A172 (cell line): ENCODE data around the gene STK32C. TPM values are rescaled to one million over a fixed set of nuclear protein-coding genes. Genes with fewer than 3 reads are reported as not detected.

ENCODE experiments used
- DNase-seq: peaks from one replicate; pipeline ENCODE4 v3.0.0-alpha.2; 2015; ENCODE audit warnings: low spot score
- total RNA-seq: library from RNA; depleted of rRNA; stranded (reverse); fragments of >200 nt; shearing (Covaris generic); gene quantifications from 2 replicates; pipeline ENCODE4 v1.2.3, GENCODE V29; 2014

Gene STK32C
- total RNA-seq, 1 experiment from 2014 or later: 23.0 TPM

DNA sequence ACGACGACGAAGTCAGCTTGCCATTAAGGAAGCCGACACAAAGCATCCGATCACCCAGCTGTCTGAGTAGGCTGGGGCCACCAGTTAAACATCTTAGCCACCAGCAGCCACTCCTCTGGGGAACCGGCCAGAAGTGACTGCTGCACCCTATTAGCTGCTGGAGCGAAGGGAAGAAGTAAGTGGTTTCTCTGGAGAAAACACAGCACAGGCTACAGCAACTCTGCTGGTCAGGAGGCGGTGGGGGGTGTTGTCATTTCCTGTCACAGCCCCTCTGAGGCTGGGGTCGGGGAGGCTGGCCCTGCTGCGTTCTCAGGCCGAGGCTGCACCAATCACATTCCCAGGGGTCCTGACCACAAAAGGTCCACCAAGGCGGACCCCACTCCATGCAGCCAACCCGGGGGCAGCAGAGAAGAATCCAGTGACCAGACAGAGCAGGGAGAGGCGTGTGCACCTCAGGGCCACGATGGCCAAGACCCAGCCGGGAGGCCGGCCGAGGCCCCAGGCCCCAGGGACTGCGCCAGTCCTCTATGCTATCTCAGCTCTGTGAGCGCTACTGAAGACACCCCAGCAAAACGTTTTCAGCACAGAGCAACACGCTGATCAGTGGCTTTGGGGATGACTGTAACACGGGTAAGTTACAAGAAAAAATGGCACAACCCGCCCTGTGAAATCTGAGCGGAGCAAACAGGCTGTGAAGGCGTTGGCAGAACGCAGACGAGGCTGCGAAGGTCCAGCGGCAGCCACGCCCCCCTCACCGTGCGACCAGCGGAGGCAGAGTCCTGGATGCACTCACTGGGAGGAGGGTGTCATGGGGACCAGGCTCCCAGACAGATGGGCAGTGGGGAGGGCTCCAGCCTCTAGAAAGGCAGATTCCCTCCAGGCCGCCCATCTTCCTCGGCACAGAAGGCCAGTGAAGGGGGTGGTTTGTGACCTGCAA lies 24.8 kb downstream of the STK32C start:
- DNase-seq: no peak

DNA sequence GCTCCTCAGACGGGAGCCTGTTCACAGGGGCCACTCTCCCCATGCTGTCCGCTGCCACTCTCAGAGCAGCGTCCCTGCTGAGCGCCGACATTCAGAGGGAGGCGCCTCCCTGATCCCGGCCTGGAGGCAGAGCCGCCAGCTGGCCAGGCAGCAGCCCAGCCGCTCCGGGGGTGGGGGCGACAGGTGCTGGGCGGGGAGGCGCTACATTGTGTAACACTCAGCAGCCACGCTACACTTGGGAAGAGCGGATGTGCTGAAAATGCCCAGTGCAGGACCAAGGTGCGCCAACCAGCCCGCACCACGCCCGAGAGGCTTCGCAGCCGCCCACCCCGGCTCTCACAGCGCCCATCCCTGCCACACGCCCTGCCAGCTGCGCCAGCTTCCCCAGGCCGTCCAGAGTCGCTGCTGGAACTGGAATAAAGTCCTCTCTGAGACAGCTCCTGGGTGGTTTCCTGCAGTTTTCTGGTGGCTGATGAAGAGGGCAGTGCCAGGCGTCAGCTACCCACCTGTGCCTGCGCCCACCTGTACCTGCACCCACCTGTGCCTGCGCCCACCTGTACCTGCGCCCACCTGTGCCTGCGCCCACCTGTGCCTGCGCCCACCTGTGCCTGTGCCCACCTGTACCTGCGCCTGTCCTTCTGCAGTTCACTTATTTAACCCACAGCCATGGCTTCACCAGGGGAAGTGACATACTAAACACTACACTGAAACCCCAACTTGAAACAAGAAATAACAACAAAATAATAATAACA lies 25.7 kb downstream of the STK32C start:
- no peak for DNase-seq

DNA sequence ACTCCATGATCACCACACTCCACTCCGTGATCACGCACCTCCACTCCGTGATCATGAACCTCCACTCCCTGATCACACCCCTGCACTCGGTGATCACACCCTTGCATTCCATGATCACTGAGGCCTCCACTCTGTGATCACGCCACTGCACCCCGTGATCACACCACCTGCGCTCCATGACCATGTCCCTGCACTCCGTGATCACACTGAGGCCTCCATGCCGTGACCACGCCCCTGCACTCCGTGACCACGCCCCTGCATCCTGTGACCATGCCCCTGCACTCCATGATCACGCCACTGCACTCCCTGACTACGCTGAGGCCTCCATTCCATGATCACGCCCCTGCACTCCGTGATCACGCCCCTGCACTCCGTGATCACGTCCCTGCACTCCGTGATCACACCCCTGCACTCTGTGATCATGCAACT lies 27.1 kb downstream of the STK32C start:
- no peak for DNase-seq

DNA sequence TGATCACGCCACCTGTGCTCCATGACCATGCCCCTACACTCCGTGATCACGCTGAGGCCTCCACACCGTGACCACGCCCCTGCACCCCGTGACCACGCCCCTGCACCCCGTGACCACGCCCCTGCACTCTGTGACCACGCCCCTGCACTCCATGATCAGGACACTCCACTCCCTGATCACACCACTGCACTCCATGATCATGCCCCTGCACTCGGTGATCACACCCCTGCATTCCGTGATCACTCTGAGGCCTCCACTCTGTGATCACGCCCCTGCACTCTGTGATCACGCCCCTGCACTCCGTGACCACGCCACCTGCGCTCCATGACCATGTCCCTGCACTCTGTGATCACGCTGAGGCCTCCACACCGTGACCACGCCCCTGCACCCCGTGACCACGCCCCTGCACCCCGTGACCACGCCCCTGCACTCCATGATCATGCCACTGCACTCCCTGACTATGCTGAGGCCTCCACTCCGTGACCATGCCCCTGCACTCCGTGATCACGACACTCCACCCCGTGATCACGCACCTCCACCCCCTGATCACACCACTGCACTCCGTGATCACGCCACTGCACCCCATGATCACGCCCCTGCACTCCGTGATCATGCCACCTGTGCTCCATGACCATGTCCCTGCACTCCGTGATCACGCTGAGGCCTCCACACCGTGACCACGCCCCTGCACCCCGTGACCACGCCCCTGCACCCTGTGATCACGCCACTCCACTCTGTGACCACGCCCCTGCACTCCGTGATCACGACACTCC lies 27.7 kb downstream of the STK32C start:
- no peak for DNase-seq

DNA sequence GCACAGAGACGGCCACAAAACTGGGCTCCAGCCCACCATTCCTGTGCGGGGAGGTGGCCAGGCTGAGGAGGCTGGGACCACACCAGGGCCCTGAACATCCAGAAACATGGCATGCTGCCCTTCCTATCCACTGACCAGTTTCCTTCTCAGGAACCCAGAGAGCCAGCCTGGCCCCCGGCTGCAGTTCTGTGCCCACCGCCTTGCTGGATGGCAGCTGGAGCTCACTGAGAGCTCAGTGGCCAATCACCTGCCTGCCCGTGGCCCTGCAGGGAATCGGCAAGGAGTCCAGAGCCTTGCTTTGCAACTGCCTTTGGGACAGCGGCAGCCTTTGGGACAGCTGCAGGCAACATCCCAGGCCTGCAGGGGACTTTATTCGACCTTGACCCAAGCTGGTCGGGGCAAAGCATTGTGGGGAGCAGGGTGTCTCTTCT lies 30.4 kb downstream of the STK32C start:
- DNase-seq: no peak

DNA sequence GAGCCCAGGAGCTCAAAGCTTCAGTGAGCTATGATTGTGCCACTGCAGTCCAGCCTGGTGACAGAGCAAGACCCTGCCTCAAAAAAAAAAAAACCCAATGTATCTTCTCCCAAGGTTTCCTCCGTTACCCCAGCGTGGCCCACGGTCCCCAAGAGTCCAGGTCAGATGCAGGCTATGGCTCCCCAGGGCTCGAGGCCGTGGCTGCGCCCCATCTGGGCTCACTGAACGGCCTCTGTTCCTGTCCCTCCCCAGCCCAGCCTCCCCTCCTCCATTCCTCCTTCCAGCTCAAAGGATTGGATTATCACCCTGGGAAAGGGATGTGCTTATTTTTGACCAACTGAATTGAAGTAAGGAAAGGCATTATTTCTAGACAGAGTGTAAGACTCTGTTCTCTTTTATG lies 31.0 kb downstream of the STK32C start:
- no peak for DNase-seq

DNA sequence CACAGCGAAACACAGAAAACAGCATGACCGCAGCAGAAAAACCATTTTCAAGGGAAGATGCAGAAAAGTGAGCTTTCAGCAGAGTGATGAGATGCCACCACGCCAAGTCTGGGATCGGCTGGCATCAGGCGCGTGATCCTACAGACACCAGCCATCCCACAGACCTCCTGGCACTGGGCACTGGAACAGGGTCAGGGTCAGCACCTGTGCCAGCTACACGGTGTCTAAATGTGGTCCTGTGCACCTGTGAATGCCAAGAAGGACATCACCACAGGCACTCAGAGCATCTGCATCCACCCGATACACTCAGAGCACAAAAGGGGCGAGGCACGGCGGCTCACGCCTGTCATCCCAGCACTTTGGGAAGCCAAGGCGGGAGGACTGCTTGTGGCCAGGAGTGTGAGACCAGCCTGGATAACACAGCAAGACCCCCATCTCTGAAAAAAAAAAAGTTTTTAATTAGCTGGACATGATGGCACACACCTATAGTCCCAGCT lies 31.5 kb downstream of the STK32C start:
- DNase-seq: no peak

DNA sequence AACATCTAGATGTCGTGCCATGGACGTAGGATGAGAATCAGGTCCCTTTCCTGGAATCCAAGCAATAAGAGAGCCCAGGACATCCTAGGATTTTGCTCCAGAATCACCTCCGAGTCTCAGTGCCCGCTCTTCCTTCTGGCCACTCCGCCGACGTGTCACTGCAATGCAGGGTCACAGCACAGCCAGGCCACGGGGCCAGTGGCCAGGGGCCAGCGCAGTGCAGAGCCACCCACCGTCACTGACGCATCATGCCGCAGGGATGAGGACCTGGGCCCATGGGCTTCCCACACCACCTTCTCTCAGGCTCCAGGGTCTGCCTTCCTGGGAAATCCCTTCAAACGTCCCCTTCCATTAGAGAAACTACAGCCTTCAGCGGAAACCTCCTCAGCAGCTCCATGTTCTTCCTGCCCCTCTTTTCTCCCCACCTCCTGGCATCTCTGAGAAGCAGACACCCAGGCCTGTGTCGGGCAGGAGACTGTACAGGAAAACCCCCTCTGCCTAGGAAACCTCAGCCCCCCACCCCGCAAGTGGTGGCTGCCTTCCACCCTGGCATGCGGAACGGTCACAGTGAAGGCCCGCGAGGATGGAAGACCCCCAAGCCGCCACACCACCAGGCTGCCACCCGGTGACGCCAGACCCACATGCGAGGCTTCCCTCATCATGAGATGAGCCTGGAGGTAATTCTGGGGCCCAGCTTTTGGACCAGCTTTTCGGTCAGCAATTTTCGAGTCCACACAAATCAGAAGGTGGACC lies 32.1 kb downstream of the STK32C start:
- DNase-seq: no peak

DNA sequence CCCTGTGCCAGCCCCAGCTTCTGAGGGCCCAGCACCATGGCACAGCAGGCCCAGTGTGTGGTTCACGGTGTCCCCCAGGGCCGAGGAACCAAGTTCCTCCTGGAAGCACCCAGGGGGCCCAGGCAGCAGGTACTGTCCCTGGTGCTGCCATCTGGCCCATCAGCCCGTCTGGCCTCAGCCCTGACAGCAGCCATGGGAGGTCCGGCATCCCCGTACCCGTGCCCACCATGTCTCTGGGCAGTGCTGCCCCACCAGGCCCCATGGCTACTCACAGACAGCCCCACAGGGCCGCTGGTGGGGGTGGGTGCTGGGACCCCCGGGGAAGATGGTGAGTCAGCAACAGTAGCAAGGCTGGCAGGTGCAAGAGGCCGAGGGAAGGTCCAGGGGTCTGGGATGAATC lies 32.8 kb downstream of the STK32C start:
- DNase-seq: no peak

DNA sequence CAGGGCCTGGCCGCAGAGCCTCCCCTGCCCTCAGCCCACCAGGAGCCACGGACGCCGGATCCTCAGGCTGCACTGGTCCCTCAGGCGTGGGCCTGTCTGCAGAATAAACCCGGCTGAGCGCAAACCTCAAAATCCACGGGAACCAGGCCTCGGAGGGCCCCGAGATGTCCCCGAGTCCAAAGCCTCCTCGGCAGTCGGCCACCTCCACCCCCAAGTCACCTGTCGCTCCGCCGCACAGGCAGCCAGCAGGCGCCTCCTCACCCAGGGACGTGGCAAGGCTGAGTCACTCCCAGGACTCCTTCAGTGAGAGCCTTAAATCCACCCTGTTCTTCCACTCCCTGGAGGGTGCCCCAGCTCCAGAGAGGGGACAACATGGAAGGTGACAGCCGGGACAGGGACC lies 33.2 kb downstream of the STK32C start:
- DNase-seq: no peak

DNA sequence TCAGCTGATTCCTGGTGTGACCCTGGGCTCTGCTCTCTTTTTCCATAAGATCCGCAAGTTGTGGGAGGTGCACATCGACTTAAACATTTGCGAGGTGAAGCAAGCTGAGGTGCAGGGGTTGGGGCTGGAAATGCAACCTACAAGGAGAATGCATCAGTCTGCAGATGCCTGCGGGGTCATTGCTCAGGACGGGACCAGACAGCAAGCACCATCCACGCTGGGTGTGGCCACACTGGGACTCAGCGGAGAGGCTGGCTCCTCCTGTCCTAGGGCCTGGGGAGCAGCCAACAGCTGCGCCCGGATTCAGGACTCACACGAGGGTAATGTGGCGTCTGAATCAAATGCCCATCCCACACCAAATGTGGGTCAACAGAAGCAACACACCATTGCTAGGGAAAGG lies 33.8 kb downstream of the STK32C start:
- DNase-seq: no peak

DNA sequence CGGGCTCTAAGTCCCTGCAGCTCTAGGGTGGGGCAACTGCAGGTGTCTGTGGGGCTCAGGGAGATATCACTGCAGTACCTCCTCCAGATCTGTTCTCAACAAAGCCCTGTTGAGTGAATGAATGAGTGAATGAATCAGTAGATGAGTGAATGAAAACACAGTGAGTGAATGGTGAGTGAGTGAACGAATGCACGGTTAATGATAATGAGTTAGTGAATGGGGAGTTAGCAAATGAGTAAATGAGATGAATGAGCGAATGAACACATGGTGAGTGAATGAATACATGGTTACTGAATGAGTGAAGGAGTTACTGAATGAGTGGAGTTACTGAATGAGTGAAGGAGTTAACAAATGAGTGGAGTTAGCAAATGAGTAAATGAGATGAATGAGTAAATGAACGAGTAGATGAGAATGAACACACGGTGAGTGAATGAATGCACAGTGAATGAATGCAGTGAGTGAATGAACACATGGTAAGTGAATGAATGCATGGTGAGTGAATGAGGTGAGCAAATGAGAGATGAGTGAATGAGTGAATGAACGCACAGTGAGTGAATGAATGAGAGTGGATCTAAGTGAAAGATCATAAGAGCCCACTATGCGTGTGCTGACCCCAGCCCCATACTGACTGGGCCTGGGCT lies 34.3 kb downstream of the STK32C start:
- no peak for DNase-seq

DNA sequence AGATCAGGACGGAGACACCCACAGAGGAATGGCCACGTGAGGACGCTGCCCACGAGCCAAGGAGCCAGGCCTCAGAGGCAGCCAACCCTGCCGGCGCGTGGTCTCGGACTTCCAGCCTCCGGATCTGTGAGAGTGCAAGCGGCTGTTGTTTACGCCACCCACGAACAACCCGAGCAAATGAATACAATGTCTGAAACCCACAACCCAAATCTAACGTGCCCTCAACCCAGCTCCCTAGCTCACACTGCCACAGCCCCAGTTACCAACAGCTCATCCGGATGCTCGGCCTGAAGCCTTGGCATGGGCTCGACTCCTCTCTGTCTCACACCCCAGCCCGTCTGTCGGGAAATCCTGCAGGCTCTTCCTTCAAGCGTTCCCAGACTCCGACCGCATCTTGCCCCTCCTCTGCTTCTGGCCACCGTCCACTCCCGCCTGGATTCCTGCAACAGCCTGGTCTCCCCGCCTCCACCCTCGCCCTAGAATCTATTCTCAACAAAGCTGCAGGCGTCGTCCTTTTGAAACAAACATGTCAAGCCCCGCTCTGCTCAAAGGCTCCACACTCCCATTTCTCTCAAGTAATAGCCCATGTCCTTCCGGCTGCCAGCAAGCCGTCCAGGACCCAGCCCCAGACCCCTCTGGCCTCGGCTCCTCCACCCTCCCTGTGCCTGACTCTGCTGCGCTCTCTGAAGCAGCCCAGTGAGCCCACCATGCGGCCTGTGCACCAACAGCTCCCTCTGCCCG lies 35.3 kb downstream of the STK32C start:
- no peak for DNase-seq

DNA sequence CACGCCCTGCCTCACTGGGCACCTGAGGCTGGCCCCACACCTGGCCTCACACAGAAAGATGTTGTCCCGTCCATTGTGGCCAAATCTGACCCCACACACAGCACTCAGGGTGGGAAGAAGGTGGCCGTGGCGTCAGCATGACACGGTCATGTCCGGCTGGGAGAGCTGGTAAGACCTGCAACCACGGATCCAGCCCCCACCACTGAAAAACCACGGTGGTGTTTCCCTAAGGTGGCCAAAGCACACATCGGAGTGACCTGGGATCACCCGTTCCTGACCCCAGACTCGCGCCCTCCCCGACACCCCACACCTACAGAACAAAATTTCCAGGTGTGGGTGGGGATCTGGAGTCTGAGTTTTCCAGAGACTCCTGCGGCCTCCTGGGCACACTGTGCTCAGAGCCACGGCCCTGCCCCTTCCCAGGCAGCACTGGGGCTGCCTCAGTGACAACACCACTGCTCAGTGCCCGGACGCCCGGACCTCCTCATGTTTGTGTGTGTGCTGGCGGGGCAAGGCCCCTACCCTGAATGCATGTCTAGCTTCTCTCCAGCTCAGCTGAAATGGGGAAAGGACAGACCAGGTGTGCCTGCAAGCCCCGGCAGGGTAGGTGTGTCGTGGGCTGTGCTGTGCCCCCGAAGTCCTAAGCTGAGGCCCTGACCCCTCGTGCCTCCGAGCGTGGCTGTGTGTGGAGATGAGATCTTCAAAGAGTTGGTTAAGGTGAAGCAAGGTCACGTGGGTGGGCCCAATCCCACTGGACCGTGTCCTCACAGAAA lies 36.1 kb downstream of the STK32C start:
- no peak for DNase-seq

DNA sequence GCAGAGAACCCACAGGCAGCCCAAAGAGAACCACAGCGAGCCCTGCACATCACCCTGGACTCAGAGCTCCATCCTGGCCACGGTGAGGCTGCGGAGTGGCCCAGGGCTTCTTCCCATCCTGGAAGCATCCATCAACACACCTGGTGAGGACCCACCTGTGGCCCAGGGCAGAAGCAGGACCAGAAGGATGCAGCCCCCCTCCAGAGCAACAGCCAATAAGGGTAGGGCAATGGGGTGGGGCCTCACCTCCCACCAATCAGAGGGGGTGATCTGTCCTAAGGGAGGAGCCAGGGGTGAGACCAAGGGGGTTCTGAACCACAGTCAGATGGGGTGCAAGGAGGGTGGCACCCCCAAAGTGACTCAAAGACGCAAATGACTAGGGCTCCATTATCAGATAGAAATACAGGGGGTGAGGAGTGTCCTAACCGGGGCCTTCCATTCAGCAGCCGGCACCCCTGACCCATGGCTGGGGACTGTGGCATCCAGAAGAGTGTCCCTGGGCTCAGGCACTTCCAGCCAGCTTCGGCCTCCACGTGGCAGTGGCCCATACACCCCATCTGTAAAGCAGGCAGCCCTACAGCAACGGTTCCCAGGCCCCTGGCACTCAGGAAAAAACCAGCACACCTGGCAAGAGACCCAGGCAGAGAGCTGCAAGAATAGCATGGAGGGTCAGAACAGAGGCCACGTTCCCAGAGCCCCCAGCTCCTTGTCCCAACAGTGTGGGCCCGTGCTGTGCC lies 36.9 kb downstream of the STK32C start:
- DNase-seq: no peak

DNA sequence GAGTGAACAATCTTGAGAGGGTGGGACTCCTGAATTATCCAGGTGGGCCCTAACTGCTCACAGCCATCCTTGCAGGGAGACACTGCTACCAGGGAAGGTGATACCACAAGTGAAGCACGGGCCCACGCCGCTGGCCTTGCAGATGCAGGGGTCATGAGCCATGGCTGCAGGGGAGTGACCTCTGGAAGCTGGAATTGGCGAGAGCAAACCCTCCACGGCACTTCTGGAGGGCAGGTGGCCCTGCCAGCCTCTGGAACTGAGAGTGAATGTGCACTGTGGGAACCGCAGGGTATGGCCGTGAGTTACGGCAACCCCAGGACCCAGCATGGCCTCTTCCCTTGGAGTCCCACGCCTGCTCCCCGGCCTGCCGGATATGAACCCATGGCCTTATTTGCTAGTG lies 37.5 kb downstream of the STK32C start:
- no peak for DNase-seq

DNA sequence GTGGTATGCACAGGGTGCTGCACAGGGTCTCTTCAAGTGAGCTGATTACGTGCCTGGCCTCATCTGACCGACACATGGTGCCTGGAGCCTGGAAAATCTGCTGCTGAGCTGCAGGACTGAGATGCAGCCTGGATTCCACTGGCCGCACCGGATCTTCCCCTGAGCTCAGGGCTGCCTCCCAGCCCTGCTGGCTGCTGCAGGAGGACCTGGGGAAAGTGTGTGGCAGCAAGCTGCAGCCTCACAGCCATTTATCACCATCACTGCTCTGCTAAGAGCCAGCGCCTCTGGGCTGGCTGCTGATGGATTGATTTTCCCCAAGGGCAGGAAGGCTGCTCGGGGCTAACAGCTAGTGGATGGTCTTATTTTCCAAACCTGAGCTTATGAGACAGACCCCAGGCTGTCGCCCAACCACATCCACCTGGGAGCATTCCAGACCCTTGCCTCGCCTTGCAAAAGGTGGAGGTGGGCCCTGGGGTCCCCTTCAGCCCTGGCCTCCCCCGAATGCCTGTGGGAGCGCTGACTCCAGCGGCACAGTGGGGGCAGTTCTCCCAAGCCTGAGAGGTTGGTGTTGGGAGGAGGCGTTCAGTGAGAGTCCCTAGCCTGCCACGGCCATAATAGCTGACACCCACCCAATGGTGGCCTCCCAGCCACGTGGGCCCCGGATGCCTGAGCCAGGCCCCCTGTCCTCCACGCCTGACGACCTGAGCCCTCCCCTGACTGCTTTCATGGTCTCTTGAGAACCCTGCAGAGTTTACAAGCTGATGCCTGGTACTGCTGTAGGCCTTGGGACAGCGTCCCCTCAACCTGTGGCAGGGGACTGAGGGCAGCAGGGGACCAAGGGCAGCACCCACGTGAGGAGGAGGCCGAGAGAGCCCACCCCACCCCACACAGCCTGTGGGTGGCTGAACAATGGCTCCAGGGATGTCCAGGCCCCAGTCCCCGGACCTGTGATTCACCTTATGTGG lies 38.2 kb downstream of the STK32C start:
- no peak for DNase-seq
